Smooth muscle cell (in vitro differentiated cells): ENCODE data around the gene TPCN1. TPM values are rescaled to one million over a fixed set of nuclear protein-coding genes. Genes with fewer than 3 reads are reported as not detected.

Experiments
- DNase-seq: peaks from one replicate; lab custom pipeline; 2025; ENCODE audit not compliant: unreplicated experiment; lab: John Stamatoyannopoulos, UW
- H2AFZ ChIP-seq: fragments of 200-600 bp; sonication (generic); 2 replicates; pipeline ENCODE4 v1.6.0; 2016; ENCODE audit warnings: antibody characterized with exemption, low read depth, mild to moderate bottlenecking
- H3F3A ChIP-seq: fragments of 200-600 bp; sonication (generic); 2 replicates; pipeline ENCODE4 v1.6.0; 2017; ENCODE audit warnings: antibody characterized with exemption, low read depth
- H3K27ac ChIP-seq: fragments of 200-600 bp; sonication (generic); 2 replicates; pipeline ENCODE4 v1.5.1; 2016; ENCODE audit warnings: low read depth, mild to moderate bottlenecking
- H3K27me3 ChIP-seq: fragments of 200-600 bp; sonication (generic); 2 replicates; pipeline ENCODE4 v1.6.1; 2016; ENCODE audit warnings: low read depth, mild to moderate bottlenecking
- H3K36me3 ChIP-seq: fragments of 200-600 bp; sonication (generic); 2 replicates; pipeline ENCODE4 v1.5.1; 2016; ENCODE audit warnings: low read depth
- H3K4me1 ChIP-seq: fragments of 200-600 bp; sonication (generic); 2 replicates; pipeline ENCODE4 v1.5.1; 2016; ENCODE audit warnings: low read depth
- H3K4me2 ChIP-seq: fragments of 200-600 bp; sonication (generic); 2 replicates; pipeline ENCODE4 v1.6.0; 2016; ENCODE audit warnings: mild to moderate bottlenecking
- H3K4me3 ChIP-seq: fragments of 200-600 bp; sonication (generic); 2 replicates; pipeline ENCODE4 v1.5.1; 2016; ENCODE audit warnings: mild to moderate bottlenecking
- H3K79me2 ChIP-seq: fragments of 200-600 bp; sonication (generic); 2 replicates; pipeline ENCODE4 v1.6.0; 2016; ENCODE audit warnings: low read depth, mild to moderate bottlenecking
- H3K9ac ChIP-seq: fragments of 200-600 bp; sonication (generic); 2 replicates; pipeline ENCODE4 v1.6.0; 2016; ENCODE audit warnings: low read depth
- H3K9me3 ChIP-seq: fragments of 200-600 bp; sonication (generic); replicated peaks from 2 replicates; pipeline ENCODE4 v1.5.1; 2016; ENCODE audit warnings: low read depth
- H4K20me1 ChIP-seq: fragments of 200-600 bp; sonication (generic); 2 replicates; pipeline ENCODE4 v1.6.0; 2016; ENCODE audit warnings: low read depth
- WGBS: methylation state at CpG from one replicate; pipeline ENCODE4 v1.1.7; 2016; ENCODE audit warnings: low lambda C conversion rate; 5-methylcytosine and 5-hydroxymethylcytosine counted together
- polyA plus RNA-seq: library from polyadenylated mRNA; unstranded; fragments of >200 nt; fragmentation: Nextera tagmentation; extraction: Ambion mirVana; gene quantifications from 2 replicates; pipeline ENCODE4 v1.2.1, GENCODE V29; 2016
- total RNA-seq: library from RNA; depleted of rRNA; stranded (reverse); fragments of >200 nt; gene quantifications from 2 replicates; pipeline ENCODE4 v1.2.3, GENCODE V29; 2014
- TF ChIP-seq, protein P1 (sequence below): fragments of 200-600 bp; sonication (generic); IDR thresholded peaks from 2 replicates; pipeline ENCODE4 v1.5.1; 2017; ENCODE audit warnings: borderline replicate concordance, mild to moderate bottlenecking, antibody characterized with exemption; ENCODE audit not compliant: insufficient read depth, poor library complexity, severe bottlenecking

Gene TPCN1
- total and polyA plus RNA-seq, 2 experiments from 2014 or later: 12.9 to 29.2 TPM

DNA sequence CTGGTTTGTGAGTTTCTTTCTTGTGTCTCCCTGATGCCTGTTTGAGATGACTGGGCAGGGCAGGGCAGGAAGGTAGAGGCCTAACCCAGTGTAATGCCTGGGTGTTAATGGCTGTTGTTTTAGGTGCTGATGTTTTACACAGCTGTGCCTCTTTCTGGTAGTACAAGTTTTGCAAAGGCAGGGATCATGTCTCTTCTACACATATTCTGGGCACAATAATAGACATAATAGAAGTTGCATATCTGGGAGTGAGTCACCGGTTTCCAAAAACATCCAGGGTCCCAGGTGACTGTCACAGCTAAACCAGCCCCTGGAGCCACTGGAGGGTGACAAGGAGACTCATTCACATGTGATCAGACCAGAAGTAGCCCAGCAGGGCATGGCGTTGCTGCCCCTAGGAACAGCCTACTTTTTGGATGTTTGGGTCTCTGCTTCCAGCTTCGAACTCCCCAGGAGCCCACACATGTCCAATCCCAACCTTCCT, 18.1 kb downstream of the TPCN1 start:
- H3K4me1 ChIP-seq: peaks cover 6% of the 10 kb centered on the region
- DNase-seq: no peak
- H3K27me3 ChIP-seq: no peaks in the 10 kb centered on the region
- H3K9ac ChIP-seq: peak overlapping the region; percentile 46
- TF ChIP-seq, protein P1, sequence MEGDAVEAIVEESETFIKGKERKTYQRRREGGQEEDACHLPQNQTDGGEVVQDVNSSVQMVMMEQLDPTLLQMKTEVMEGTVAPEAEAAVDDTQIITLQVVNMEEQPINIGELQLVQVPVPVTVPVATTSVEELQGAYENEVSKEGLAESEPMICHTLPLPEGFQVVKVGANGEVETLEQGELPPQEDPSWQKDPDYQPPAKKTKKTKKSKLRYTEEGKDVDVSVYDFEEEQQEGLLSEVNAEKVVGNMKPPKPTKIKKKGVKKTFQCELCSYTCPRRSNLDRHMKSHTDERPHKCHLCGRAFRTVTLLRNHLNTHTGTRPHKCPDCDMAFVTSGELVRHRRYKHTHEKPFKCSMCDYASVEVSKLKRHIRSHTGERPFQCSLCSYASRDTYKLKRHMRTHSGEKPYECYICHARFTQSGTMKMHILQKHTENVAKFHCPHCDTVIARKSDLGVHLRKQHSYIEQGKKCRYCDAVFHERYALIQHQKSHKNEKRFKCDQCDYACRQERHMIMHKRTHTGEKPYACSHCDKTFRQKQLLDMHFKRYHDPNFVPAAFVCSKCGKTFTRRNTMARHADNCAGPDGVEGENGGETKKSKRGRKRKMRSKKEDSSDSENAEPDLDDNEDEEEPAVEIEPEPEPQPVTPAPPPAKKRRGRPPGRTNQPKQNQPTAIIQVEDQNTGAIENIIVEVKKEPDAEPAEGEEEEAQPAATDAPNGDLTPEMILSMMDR: no peak
- no peaks in the 10 kb centered on the region for H3K9me3 ChIP-seq
- no peaks in the 10 kb centered on the region for H3K79me2 ChIP-seq
- peak overlapping the region; percentile 99 for H3K27ac ChIP-seq
- H2AFZ ChIP-seq: no peak overlapping the region
- WGBS: 82% methylated on average over 3 of the region's 3 CpGs
- H3K4me3 ChIP-seq: no peak overlapping the region
- H3F3A ChIP-seq: peaks cover 22% of the 10 kb centered on the region
- H3K4me2 ChIP-seq: peak overlapping the region; percentile 30
- no peaks in the 10 kb centered on the region for H4K20me1 ChIP-seq
- H3K36me3 ChIP-seq: no peaks in the 10 kb centered on the region

DNA sequence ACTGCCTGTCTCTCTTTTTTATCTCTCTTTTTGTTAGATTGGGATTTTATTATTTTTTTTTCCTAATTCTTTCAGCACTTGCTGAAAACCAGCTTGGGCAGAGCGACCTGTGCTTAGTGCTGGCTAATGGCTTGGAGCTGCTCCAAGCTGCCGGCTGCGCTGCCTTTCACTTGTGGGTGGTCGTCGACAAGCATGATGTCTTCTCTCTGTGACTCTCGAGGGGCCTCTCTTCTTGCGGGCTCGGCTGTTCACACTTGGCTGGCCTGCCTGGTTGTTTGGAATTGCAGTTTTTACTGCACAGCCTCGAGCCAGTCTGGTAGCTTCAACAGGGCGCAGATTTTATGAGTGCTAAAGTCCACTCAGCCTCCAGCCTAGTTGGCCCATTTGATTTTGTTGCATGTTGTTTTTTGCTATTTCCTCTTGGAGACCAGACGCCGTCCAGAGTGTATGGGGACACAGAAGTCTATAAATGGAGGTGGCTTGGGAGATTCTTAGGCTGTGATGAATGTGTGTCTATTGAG, 18.6 kb downstream of the TPCN1 start:
- no peaks in the 10 kb centered on the region for H4K20me1 ChIP-seq
- no peaks in the 10 kb centered on the region for H3K27me3 ChIP-seq
- peaks cover 6% of the 10 kb centered on the region for H3K4me1 ChIP-seq
- peak overlapping the region; percentile 30 for H3K4me2 ChIP-seq
- peak overlapping the region; percentile 99 for H3K27ac ChIP-seq
- no peaks in the 10 kb centered on the region for H3K9me3 ChIP-seq
- no peak overlapping the region for H2AFZ ChIP-seq
- no peaks in the 10 kb centered on the region for H3K36me3 ChIP-seq
- TF ChIP-seq, protein P1: no peak
- H3K9ac ChIP-seq: peak overlapping the region; percentile 46
- H3F3A ChIP-seq: peaks cover 26% of the 10 kb centered on the region
- H3K79me2 ChIP-seq: no peaks in the 10 kb centered on the region
- peak; percentile 16 for DNase-seq
- H3K4me3 ChIP-seq: no peak overlapping the region
- 25% methylated on average over 12 of the region's 12 CpGs for WGBS

DNA sequence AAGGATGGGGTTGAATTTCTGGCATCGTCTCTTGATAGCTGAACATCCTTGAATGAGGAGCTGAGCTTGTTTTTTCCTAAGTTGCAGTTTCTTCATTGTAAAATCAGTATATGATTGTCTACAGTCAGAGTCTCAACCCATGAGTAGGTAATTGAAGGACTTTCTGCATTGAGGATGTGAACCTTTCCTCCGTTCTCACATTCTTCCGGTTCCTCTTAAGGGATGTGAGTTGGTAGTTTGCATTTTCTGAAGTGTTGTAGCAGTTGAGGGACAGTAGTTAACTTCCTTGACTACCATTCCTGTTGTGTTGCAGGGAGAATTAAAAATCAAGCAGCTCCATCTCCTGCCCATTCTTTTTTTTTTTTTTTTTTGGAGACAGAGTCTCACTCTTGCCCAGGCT, 19.1 kb downstream of the TPCN1 start:
- no peak for DNase-seq
- H3K27me3 ChIP-seq: no peaks in the 10 kb centered on the region
- no peak overlapping the region for H3K4me3 ChIP-seq
- TF ChIP-seq, protein P1: no peak
- no peak overlapping the region for H3K4me2 ChIP-seq
- no peak overlapping the region for H2AFZ ChIP-seq
- peaks cover 29% of the 10 kb centered on the region for H3F3A ChIP-seq
- peak overlapping the region; percentile 99 for H3K27ac ChIP-seq
- no peaks in the 10 kb centered on the region for H3K9me3 ChIP-seq
- H3K36me3 ChIP-seq: no peaks in the 10 kb centered on the region
- H3K9ac ChIP-seq: no peak overlapping the region
- 94% methylated on average over 3 of the region's 3 CpGs for WGBS
- H3K79me2 ChIP-seq: no peaks in the 10 kb centered on the region
- peaks cover 6% of the 10 kb centered on the region for H3K4me1 ChIP-seq
- H4K20me1 ChIP-seq: no peaks in the 10 kb centered on the region
